ENCODE measurements around the gene PTTG1IP.

DNA sequence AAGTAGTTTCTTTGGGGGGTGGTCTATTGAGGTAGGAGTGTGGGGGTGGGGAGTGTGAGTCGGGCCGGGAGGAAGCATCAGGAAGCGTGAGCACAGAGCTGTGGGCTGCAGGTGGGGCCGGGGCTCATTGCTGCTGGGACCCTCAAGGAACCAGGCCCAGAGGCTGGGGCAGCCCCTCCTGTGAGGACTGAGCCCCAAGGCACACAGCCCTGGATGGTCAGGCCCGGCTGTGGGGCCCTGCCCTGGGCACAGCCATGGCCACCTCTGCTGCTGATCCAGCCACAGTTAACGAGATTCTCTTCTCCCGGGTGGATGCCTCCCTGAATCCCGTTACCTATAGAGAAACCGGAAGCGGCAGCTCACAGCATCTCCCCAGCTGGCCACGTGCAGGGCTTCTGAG, 32.7 kb downstream of the PTTG1IP start:
- TF ChIP-seq POLR2A (IDR thresholded peaks at IDR 0.05): no peak
- no peak for TF ChIP-seq EP300 (IDR thresholded peaks at IDR 0.05)

Measured in tibial nerve (tissue), 3 donors.